ENCODE data around the gene CHCHD10. TPM values are rescaled to one million over a fixed set of nuclear protein-coding genes. Genes with fewer than 3 reads are reported as not detected.

CHCHD10 gene
- total and polyA plus RNA-seq, 2 of the 13 experiments (the other 11 are each of a cell fraction or from before 2014, with no cell fraction given) = 37.0 to 62.8 TPM

DNA sequence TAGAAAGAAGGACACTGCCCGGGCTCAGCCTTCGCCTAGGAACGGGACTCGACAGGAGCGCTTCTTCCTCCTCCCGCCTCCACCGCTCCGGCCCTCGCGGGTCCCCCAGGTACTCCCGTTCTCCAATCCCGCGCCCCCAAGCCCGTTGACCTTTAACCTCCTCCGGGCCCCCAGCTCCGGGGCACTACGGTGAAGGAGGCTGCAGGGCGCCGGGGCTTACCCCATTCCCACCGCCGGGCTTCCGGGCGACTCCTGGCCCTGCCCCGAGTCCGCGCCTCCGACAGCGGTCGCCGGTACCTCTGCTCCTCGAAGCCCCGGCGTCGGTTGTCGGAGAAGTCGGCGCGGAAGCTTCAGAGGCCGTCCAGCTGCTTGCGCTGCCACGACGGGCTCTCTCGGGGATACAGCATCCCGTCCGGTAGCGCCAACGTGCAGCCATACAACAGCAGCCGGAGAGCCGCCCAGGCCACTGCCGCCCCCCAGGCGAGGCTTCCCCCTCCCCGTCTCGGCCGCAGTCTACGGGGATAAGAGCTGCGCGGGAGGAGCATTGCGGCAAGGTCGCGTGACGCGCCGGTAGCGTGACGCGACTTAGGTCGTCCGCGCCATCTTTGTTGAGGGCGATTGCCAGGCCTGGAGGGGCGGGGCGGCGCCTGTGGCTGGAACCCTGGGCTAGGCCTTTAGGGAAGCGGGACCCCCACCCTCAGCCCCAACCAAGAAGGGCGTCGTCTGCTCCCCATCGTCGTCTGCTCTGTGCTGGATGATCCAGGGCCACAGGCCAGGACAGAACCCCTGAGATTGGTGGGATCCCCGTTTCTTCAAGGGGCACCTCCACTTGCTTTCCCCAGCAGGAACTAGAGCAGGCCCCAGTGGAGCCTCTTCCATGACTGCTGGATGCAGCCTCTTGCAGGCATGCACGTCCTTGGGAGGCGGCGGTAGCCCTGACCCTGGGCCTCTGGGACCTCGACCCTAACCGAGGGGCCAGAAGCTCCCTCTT is 50.7 kb downstream of the CHCHD10 start (continued):
- TF ChIP-seq DR1 (CRISPR knock-in tag; IDR thresholded peaks at IDR 0.05) = peak; percentile 84; the same call in 1 of the 2 replicates
- no peak for TF ChIP-seq ZMYM2 (CRISPR knock-in tag; IDR thresholded peaks at IDR 0.05)
- TF ChIP-seq, protein P1, sequence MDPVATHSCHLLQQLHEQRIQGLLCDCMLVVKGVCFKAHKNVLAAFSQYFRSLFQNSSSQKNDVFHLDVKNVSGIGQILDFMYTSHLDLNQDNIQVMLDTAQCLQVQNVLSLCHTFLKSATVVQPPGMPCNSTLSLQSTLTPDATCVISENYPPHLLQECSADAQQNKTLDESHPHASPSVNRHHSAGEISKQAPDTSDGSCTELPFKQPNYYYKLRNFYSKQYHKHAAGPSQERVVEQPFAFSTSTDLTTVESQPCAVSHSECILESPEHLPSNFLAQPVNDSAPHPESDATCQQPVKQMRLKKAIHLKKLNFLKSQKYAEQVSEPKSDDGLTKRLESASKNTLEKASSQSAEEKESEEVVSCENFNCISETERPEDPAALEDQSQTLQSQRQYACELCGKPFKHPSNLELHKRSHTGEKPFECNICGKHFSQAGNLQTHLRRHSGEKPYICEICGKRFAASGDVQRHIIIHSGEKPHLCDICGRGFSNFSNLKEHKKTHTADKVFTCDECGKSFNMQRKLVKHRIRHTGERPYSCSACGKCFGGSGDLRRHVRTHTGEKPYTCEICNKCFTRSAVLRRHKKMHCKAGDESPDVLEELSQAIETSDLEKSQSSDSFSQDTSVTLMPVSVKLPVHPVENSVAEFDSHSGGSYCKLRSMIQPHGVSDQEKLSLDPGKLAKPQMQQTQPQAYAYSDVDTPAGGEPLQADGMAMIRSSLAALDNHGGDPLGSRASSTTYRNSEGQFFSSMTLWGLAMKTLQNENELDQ (CRISPR knock-in tag; IDR thresholded peaks at IDR 0.05; ENCODE audit: borderline replicate concordance) = no peak
- peak; percentile 16; the same call in 1 of the 2 replicates for TF ChIP-seq STAG1 (CRISPR knock-in tag; IDR thresholded peaks at IDR 0.05)
- TF ChIP-seq, protein P2, sequence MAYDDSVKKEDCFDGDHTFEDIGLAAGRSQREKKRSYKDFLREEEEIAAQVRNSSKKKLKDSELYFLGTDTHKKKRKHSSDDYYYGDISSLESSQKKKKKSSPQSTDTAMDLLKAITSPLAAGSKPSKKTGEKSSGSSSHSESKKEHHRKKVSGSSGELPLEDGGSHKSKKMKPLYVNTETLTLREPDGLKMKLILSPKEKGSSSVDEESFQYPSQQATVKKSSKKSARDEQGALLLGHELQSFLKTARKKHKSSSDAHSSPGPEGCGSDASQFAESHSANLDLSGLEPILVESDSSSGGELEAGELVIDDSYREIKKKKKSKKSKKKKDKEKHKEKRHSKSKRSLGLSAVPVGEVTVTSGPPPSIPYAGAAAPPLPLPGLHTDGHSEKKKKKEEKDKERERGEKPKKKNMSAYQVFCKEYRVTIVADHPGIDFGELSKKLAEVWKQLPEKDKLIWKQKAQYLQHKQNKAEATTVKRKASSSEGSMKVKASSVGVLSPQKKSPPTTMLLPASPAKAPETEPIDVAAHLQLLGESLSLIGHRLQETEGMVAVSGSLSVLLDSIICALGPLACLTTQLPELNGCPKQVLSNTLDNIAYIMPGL (CRISPR knock-in tag; IDR thresholded peaks at IDR 0.05; ENCODE audit: borderline replicate concordance in 1 of 2, low read depth in 1 of 2) = peak; percentile 73 to 88; a peak in 3 of 4 replicates
- TF ChIP-seq ESRRA (CRISPR knock-in tag; IDR thresholded peaks at IDR 0.05; ENCODE audit: low read depth) = peak; percentile 79
- no peak for TF ChIP-seq PAX8 (CRISPR knock-in tag; IDR thresholded peaks at IDR 0.05; ENCODE audit: borderline replicate concordance)
- peak; percentile 82; the same call in 1 of the 2 replicates for TF ChIP-seq ZNF317 (CRISPR knock-in tag; IDR thresholded peaks at IDR 0.05)
- no peak for TF ChIP-seq ZBTB40 (IDR thresholded peaks at IDR 0.05)
- peak; percentile 65; the same call in 1 of the 2 replicates for TF ChIP-seq ZBTB40 (CRISPR knock-in tag; IDR thresholded peaks at IDR 0.05)
- peak; percentile 84; the same call in 1 of the 2 replicates for TF ChIP-seq ZFP37 (CRISPR knock-in tag; IDR thresholded peaks at IDR 0.05; ENCODE audit: borderline replicate concordance)
- peak; percentile 82 for TF ChIP-seq ASH2L (IDR thresholded peaks at IDR 0.05; ENCODE audit: insufficient read length, low read depth, low read length)
- TF ChIP-seq CEBPB (IDR thresholded peaks at IDR 0.05; ENCODE audit: borderline replicate concordance, low read depth, low read length) = no peak
